HEK293 (cell line): ENCODE results near the gene RHOU.

ENCODE experiments used
- BCL11B ChIP-seq: fragments of 450-650 bp; formaldehyde crosslinking; IDR thresholded peaks from 2 replicates; pipeline ENCODE4 v1.5.1; 2016; ENCODE audit warnings: low read depth, missing biosample characterization, missing genetic modification characterization
- CTCF ChIP-seq: fragments of 450-650 bp; formaldehyde crosslinking; IDR thresholded peaks from 2 replicates; pipeline ENCODE4 v1.5.1; 2016; ENCODE audit warnings: missing biosample characterization, missing genetic modification characterization
- MYNN ChIP-seq: fragments of 450-650 bp; formaldehyde crosslinking; IDR thresholded peaks from 2 replicates; pipeline ENCODE4 v1.5.1; 2016; ENCODE audit warnings: missing biosample characterization, missing genetic modification characterization, borderline replicate concordance
- SALL2 ChIP-seq: fragments of 450-650 bp; formaldehyde crosslinking; IDR thresholded peaks from 2 replicates; pipeline ENCODE4 v1.5.0; 2017; ENCODE audit warnings: missing biosample characterization, mild to moderate bottlenecking, missing genetic modification characterization, borderline replicate concordance
- SP2 ChIP-seq: fragments of 450-650 bp; formaldehyde crosslinking; IDR thresholded peaks from 2 replicates; pipeline ENCODE4 v1.5.1; 2016; ENCODE audit warnings: missing biosample characterization, missing genetic modification characterization
- YY1 ChIP-seq: fragments of 450-650 bp; formaldehyde crosslinking; IDR thresholded peaks from 2 replicates; pipeline ENCODE4 v1.5.1; 2018; ENCODE audit warnings: missing biosample characterization, missing genetic modification characterization
- ZBTB10 ChIP-seq: fragments of 450-650 bp; formaldehyde crosslinking; IDR thresholded peaks from 2 replicates; pipeline ENCODE4 v1.5.1; 2016; ENCODE audit warnings: missing biosample characterization, missing genetic modification characterization
- ZBTB11 ChIP-seq: fragments of 450-650 bp; formaldehyde crosslinking; conservative IDR thresholded peaks from 2 replicates; pipeline ENCODE4 v1.5.1; 2016; ENCODE audit warnings: low read depth, missing biosample characterization, missing genetic modification characterization
- ZBTB7A ChIP-seq: fragments of 450-650 bp; formaldehyde crosslinking; IDR thresholded peaks from 2 replicates; pipeline ENCODE4 v1.5.1; 2016; ENCODE audit warnings: low read depth, missing biosample characterization, missing genetic modification characterization
- ZNF146 ChIP-seq: fragments of 450-650 bp; formaldehyde crosslinking; IDR thresholded peaks from 2 replicates; pipeline ENCODE4 v1.5.1; 2016; ENCODE audit warnings: missing biosample characterization, missing genetic modification characterization
- ZNF274 ChIP-seq, 2 experiments: fragments of 200-500 bp in 1 of 2; fragments of 450-650 bp in 1 of 2; sonication (Bioruptor generic) in 1 of 2; formaldehyde crosslinking in 1 of 2; IDR thresholded peaks; 2 replicates each; pipeline versions ENCODE4 v1.5.1 to v1.6.1; 2014 to 2016; ENCODE audit warnings: borderline replicate concordance in 1 of 2, inconsistent platforms in 1 of 2, low read length in 1 of 2, missing biosample characterization in 1 of 2, missing genetic modification characterization in 1 of 2
- ZNF366 ChIP-seq: fragments of 450-650 bp; formaldehyde crosslinking; conservative IDR thresholded peaks from 2 replicates; pipeline ENCODE4 v1.5.1; 2016; ENCODE audit warnings: missing biosample characterization, missing genetic modification characterization
- ZNF558 ChIP-seq: fragments of 450-650 bp; formaldehyde crosslinking; IDR thresholded peaks from 2 replicates; pipeline ENCODE4 v1.5.1; 2016; ENCODE audit warnings: missing biosample characterization, missing genetic modification characterization
- ZNF561 ChIP-seq: fragments of 450-650 bp; IDR thresholded peaks from 2 replicates; pipeline ENCODE4 v1.5.1; 2018; ENCODE audit warnings: missing biosample characterization, missing genetic modification characterization, borderline replicate concordance

GRCh38 chr1:228691926-228692325, 43.4 kb upstream of the RHOU start:
- TF ChIP-seq BCL11B (tag by site-specific recombination) (no peak), SP2 (no peak), ZNF561 (tag by site-specific recombination) (peak; percentile 30; the same call in 1 of the 2 replicates), ZBTB10 (tag by site-specific recombination) (no peak), CTCF (tag by site-specific recombination) (peak; percentile 24; the same call in 1 of the 2 replicates), ZNF558 (tag by site-specific recombination) (no peak), YY1 (no peak), ZBTB11 (tag by site-specific recombination) (no peak), MYNN (tag by site-specific recombination) (no peak), ZNF146 (tag by site-specific recombination) (no peak), ZNF366 (tag by site-specific recombination) (no peak), ZNF274 (IDR thresholded peaks at IDR 0.05; ENCODE audit: low read length) (no peak), ZNF274 (tag by site-specific recombination; IDR thresholded peaks at IDR 0.05; ENCODE audit: borderline replicate concordance) (no peak), SALL2 (tag by site-specific recombination) (no peak), ZBTB7A (no peak)
